GM08714 (cell line): ENCODE results near the gene MPG.
"Not testable (repeated sequence)": the region's sequence is repeated elsewhere in the genome, so short reads cannot be mapped to it uniquely, and the experiment has no call there.

ENCODE experiments used
- H3K4me3 ChIP-seq: fragments of 200-500 bp; sonication (Bioruptor generic); 2 replicates; pipeline ENCODE4 v1.5.1; 2014; ENCODE audit warnings: mild to moderate bottlenecking, low read length, inconsistent platforms
- ZNF274 ChIP-seq: IDR thresholded peaks from 2 replicates; pipeline ENCODE4 v1.6.1; 2012; ENCODE audit warnings: mild to moderate bottlenecking, low read depth, low read length

MPG gene

DNA sequence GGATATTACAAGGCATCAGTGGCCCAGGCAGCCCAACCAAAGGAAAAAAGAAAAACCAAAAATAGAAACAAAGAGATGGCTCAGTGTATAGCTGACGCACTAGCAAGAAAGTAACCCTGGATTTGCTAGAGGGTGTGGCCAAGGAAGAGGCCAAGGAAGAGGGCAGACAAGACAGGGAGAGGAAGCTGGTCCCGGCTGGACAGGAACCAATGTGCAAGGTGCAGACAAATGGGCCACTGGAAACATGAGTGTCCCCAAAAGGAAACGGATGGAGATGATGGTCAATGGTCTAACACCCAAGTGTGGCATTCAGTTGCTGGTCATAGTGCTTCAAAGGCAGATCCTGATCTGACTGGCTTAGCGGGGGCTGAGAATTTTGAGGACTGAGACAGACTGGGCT is 35.3 kb upstream of the MPG start:
- no peak for TF ChIP-seq ZNF274
- H3K4me3 ChIP-seq: no peak overlapping the region

DNA sequence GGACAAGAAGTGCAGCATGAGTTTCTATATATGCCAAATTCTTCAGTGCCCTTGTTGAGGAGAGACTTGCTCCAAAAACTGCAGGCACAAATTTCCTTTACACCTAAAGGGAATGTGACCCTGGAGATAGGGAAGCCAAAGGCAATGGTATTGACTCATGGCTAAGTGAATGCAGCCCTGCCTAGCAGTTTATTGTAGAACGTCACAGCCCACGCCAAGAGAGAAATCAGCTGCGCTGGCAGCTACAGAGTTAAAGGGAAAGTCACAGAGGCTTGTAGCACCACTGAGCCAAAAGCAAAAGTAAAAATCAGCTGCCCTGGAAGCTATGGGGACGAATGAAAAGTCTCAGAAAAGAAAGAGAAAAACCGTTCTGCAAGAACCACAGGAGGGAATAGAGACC is 34.7 kb upstream of the MPG start:
- TF ChIP-seq ZNF274: no peak
- no peak overlapping the region for H3K4me3 ChIP-seq

GRCh38 chr16:44655-45054 is 33.4 kb upstream of the MPG start:
- no peak overlapping the region for H3K4me3 ChIP-seq
- no peak for TF ChIP-seq ZNF274

GRCh38 chr16:45454-45853 is 32.6 kb upstream of the MPG start:
- H3K4me3 ChIP-seq: no peak overlapping the region
- TF ChIP-seq ZNF274: no peak

GRCh38 chr16:46510-46909 is 31.5 kb upstream of the MPG start:
- not testable (repeated sequence) for H3K4me3 ChIP-seq

GRCh38 chr16:47234-47633 is 30.8 kb upstream of the MPG start:
- no peak overlapping the region for H3K4me3 ChIP-seq
- no peak for TF ChIP-seq ZNF274

DNA sequence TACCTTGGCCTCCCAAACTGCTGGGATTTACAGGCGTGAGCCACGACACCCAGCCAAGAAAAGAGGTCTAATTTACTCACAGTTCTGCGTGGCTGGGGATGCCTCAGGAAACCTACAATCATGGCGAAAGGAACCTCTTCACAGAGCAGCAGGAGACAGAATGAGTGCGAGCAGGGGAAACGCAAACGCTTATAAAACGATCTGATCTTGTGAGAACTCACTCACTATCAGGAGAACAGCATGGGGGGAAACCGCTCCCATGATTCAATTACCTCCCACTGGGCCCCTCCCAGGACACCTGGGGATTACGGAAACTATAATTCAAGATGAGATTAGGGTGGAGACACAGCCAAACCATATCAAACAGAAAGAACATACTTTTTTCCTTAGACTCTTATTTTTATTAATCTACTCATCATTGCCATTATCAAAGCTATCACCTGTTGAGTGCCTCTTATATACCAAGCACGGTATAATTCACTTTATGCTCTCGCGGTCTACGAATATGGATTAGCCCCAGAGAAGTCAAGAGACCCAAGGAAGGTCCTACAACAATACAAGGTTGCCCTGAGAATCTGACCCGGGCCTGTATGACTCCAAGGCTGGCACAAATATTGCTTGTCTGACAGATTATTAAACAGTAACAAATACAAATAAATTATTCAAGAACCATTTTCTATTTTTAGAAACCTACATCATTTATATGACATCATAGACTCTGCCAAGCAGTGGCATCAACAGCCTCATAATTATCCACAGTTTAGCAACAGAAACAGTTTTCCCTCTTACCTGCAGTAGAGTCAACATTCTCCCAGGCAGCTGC is 27.0 kb upstream of the MPG start:
- no peak for TF ChIP-seq ZNF274
- H3K4me3 ChIP-seq: no peak overlapping the region

GRCh38 chr16:53346-54236 is 24.4 kb upstream of the MPG start, which contains the start of the genes POLR3K and SNRNP25:
TSS of gene POLR3K (minus strand) at chr16:53608. CDS start at chr16:53586, 22 bp downstream.
TSS of gene SNRNP25 (plus strand) at chr16:53828. CDS start at chr16:54017, 189 bp downstream.
- peak within 1 kb of the TSS; percentile 84 for H3K4me3 ChIP-seq
- no peak for TF ChIP-seq ZNF274

GRCh38 chr16:54237-54581 is 23.8 kb upstream of the MPG start:
- H3K4me3 ChIP-seq: peak overlapping the region; percentile 84
- TF ChIP-seq ZNF274: no peak

GRCh38 chr16:55571-56136 is 22.4 kb upstream of the MPG start:
- no peak for TF ChIP-seq ZNF274

DNA sequence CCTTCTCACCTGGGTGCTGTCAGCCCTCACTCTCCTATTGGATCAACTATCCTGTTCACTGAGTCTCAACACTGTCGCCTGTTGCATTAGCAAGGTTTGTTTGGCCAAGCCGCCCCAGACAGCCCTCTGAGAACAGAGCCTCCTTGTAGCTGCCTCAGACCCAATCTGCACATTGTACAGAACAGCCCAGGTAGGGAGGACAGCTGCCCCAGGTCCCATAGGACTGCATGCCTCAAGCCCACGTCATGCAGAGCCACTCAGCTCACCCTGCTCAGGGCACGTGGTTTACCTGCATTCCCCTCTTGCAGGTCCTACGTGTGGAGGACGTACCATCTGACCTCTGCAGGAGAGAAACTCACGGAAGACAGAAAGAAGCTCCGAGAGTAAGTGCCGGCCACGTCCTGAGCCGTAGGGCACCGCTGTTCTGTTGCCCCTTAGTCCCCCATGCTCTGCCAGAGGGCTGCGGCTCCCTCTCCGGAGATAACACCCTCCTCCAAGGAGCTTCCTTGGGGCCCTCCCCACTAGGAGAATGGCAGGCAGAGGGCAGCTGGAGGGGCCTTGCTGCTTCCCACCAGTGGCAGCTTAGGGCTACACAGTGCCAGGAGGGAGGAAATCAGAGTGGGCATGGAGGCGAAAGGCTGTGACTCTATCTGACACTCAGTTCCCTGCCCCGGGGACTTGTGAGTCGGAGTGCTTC is 21.6 kb upstream of the MPG start:
- no peak for TF ChIP-seq ZNF274
- H3K4me3 ChIP-seq: no peak overlapping the region

More at GRCh38 chr16:55571-56136, 22.4 kb upstream of the MPG start:
- H3K4me3 ChIP-seq: no peak overlapping the region

GRCh38 chr16:57711-58110 is 20.3 kb upstream of the MPG start:
- no peak overlapping the region for H3K4me3 ChIP-seq
- TF ChIP-seq ZNF274: no peak

GRCh38 chr16:58491-59439 is 19.3 kb upstream of the MPG start:
- no peak for TF ChIP-seq ZNF274
- H3K4me3 ChIP-seq: no peak overlapping the region
